Epithelial cell of esophagus (primary cell): Measurements from ENCODE around the gene CDRT4.

Experiments
- DNase-seq: peaks from one replicate; pipeline ENCODE4 v3.0.0; 2010; ENCODE audit warnings: low read depth
- H3K4me3 ChIP-seq: 2 replicates; pipeline ENCODE4 v1.5.1; 2011; ENCODE audit warnings: mild to moderate bottlenecking, low read length, control low read depth
- CTCF ChIP-seq: IDR thresholded peaks from 2 replicates; pipeline ENCODE4 v1.5.1; 2011; ENCODE audit warnings: low read depth, mild to moderate bottlenecking, low read length, control low read depth, inconsistent platforms; ENCODE audit not compliant: insufficient read depth; ENCODE audit errors: missing control alignments

The CDRT4 gene

GRCh38 chr17:15483431-15483830, 16.0 kb upstream of the CDRT4 start:
- TF ChIP-seq CTCF = no peak
- no peak overlapping the region for H3K4me3 ChIP-seq
- DNase-seq = no peak

- no peak for TF ChIP-seq CTCF
- DNase-seq = no peak
- no peak overlapping the region for H3K4me3 ChIP-seq
These were observed 15.1 kb upstream of the CDRT4 start for GRCh38 chr17:15482476-15482875.

- no peak for TF ChIP-seq CTCF
- H3K4me3 ChIP-seq = no peak overlapping the region
- no peak for DNase-seq
These were observed 14.1 kb upstream of the CDRT4 start for GRCh38 chr17:15481481-15481880.

GRCh38 chr17:15480204-15480603, 12.8 kb upstream of the CDRT4 start:
- TF ChIP-seq CTCF = no peak
- no peak overlapping the region for H3K4me3 ChIP-seq
- peak; percentile 24 for DNase-seq

GRCh38 chr17:15479703-15480102, 12.3 kb upstream of the CDRT4 start:
- peak; percentile 12 for DNase-seq
- TF ChIP-seq CTCF = no peak
- no peak overlapping the region for H3K4me3 ChIP-seq

- TF ChIP-seq CTCF = no peak
- DNase-seq = no peak
- no peak overlapping the region for H3K4me3 ChIP-seq
These were observed 11.4 kb upstream of the CDRT4 start for GRCh38 chr17:15478845-15479244.

GRCh38 chr17:15475631-15476354, 8.4 kb upstream of the CDRT4 start:
- no peak overlapping the region for H3K4me3 ChIP-seq
- peak; percentile 52 for DNase-seq
- no peak for TF ChIP-seq CTCF
